ENCODE data around the gene LALBA.
"Not testable (repeated sequence)": the region's sequence is repeated elsewhere in the genome, so short reads cannot be mapped to it uniquely, and the experiment has no call there.

Gene LALBA

GRCh38 chr12:48572326-48572725 is 2.5 kb upstream of the LALBA start:
- H3K9me3 ChIP-seq (ENCODE audit: severe bottlenecking) = no peaks in the 10 kb centered on the region
- H3K4me3 ChIP-seq (ENCODE audit: low read depth, low read length) = no peak overlapping the region
- no peaks in the 10 kb centered on the region for H3K36me3 ChIP-seq
- H3K27me3 ChIP-seq (ENCODE audit: insufficient read depth, low read depth, severe bottlenecking) = peaks cover 19% of the 10 kb centered on the region
- no peak for TF ChIP-seq CTCF (IDR thresholded peaks at IDR 0.05; ENCODE audit: low read depth, low read length)
- H3K27ac ChIP-seq = no peak overlapping the region
- DNase-seq = no peak

- Histone ChIP-seq H3K9me3 (ENCODE audit: severe bottlenecking) (no peaks in the 10 kb centered on the region), H3K27ac (no peak overlapping the region), H3K4me3 (ENCODE audit: low read depth, low read length) (no peak overlapping the region), H3K36me3 (no peaks in the 10 kb centered on the region), H3K27me3 (ENCODE audit: insufficient read depth, low read depth, severe bottlenecking) (peaks cover 45% of the 10 kb centered on the region)
- DNase-seq = no peak
- no peak for TF ChIP-seq CTCF (IDR thresholded peaks at IDR 0.05; ENCODE audit: low read depth, low read length)
Observed at GRCh38 chr12:48567731-48568130, 2.1 kb downstream of the LALBA start.

GRCh38 chr12:48557919-48558318 is 11.9 kb downstream of the LALBA start:
- Histone ChIP-seq H3K4me3 (ENCODE audit: low read depth, low read length) (no peak overlapping the region), H3K27ac (no peak overlapping the region), H3K36me3 (no peaks in the 10 kb centered on the region), H3K9me3 (ENCODE audit: severe bottlenecking) (no peaks in the 10 kb centered on the region), H3K27me3 (ENCODE audit: insufficient read depth, low read depth, severe bottlenecking) (peaks cover 9% of the 10 kb centered on the region)
- no peak for TF ChIP-seq CTCF (IDR thresholded peaks at IDR 0.05; ENCODE audit: low read depth, low read length)
- DNase-seq = no peak

GRCh38 chr12:48556631-48557030 is 13.2 kb downstream of the LALBA start:
- H3K27me3 ChIP-seq (ENCODE audit: insufficient read depth, low read depth, severe bottlenecking) = peaks cover 6% of the 10 kb centered on the region

DNA sequence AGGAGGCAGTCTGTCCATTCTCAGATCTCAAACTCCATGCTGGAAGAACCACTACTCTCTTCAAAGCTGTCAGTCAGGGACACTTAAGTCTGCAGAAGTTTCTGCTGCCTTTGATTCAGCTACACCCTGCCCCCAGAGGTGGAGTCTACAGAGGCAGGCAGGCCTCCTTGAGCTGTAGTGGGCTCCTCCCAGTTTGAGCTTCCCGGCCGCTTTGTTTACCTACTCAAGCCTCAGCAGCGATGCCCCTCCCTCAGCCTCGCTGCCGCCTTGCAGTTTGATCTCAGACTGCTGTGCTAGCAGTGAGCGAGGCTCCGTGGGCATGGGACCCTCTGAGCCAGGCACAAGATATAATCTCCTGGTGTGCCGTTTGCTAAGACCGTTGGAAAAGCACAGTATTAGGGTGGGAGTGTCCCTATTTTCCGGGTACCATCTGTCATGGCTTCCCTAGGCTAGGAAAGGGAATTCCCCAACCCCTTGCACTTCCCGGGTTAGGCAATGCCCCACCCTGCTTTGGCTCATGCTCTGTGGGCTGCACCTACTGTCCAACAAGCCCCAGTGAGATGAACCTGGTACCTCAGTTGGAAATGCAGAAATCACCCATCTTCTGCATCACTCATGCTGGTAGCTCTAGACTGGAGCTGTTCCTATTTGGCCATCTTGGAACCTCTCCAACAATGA is 16.0 kb downstream of the LALBA start:
- DNase-seq = peak; percentile 8
- H3K36me3 ChIP-seq; H3K4me3 ChIP-seq (ENCODE audit: low read depth, low read length); H3K9me3 ChIP-seq (ENCODE audit: severe bottlenecking); H3K27ac ChIP-seq; H3K27me3 ChIP-seq (ENCODE audit: insufficient read depth, low read depth, severe bottlenecking): not testable (repeated sequence)

More at GRCh38 chr12:48556631-48557030, 13.2 kb downstream of the LALBA start:
- H3K9me3 ChIP-seq (ENCODE audit: severe bottlenecking) = no peaks in the 10 kb centered on the region
- no peak for TF ChIP-seq CTCF (IDR thresholded peaks at IDR 0.05; ENCODE audit: low read depth, low read length)
- no peaks in the 10 kb centered on the region for H3K36me3 ChIP-seq
- DNase-seq = no peak
- H3K27ac ChIP-seq = no peak overlapping the region
- H3K4me3 ChIP-seq (ENCODE audit: low read depth, low read length) = no peak overlapping the region

DNA sequence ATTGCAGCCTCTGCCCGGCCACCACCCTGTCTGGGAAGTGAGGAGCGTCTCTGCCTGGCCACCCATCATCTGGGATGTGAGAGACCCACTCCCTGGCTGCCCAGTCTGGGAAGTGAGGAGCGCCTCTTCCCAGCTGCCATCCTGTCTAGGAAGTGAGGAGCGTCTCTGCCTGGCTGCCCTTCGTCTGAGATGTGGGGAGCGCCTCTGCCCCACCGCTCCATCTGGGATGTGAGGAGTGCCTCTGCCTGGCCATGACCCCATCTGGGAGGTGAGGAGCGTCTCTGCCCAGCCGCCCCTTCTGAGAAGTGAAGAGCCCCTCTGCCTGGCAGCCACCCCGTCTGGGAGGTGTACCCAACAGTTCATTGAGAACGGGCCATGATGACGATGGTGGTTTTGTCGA is 18.2 kb downstream of the LALBA start:
- not testable (repeated sequence) for H3K27me3 ChIP-seq (ENCODE audit: insufficient read depth, low read depth, severe bottlenecking); H3K36me3 ChIP-seq; H3K9me3 ChIP-seq (ENCODE audit: severe bottlenecking); H3K4me3 ChIP-seq (ENCODE audit: low read depth, low read length); DNase-seq; H3K27ac ChIP-seq

GRCh38 chr12:48547012-48547411 is 22.8 kb downstream of the LALBA start:
- not testable (repeated sequence) for H3K4me3 ChIP-seq (ENCODE audit: low read depth, low read length); H3K36me3 ChIP-seq; H3K27ac ChIP-seq; DNase-seq; H3K9me3 ChIP-seq (ENCODE audit: severe bottlenecking)
- H3K27me3 ChIP-seq (ENCODE audit: insufficient read depth, low read depth, severe bottlenecking) = peaks cover 14% of the 10 kb centered on the region

Measured in WERI-Rb-1 (cell line).